Measurements from ENCODE around the gene MID1. TPM values are rescaled to one million over a fixed set of nuclear protein-coding genes. Genes with fewer than 3 reads are reported as not detected.

The MID1 gene
- total RNA-seq, 2 experiments from 2014 or later = 0.61 to 1.1 TPM

GRCh38 chrX:10513974-10514373 lies 106.4 kb downstream of the MID1 start:
- no peaks in the 10 kb centered on the region for H3K27me3 Mint-ChIP-seq
- DNase-seq = no peak
- no peak overlapping the region for H3K27ac Mint-ChIP-seq
- ChIA-PET CTCF (no interaction called here), POLR2A (no interaction called here)
- H3K9me3 Mint-ChIP-seq = no peaks in the 10 kb centered on the region
- intact Hi-C loops (cut with micrococcal nuclease) = no loop called here
- no peaks in the 10 kb centered on the region for H3K4me1 Mint-ChIP-seq (ENCODE audit: low read depth)
- H3K36me3 Mint-ChIP-seq (ENCODE audit: low read depth) = no peaks in the 10 kb centered on the region
- no peak overlapping the region for H3K4me3 Mint-ChIP-seq
- ATAC-seq = no peak
- TF ChIP-seq CTCF (IDR thresholded peaks at IDR 0.05) = no peak

DNA sequence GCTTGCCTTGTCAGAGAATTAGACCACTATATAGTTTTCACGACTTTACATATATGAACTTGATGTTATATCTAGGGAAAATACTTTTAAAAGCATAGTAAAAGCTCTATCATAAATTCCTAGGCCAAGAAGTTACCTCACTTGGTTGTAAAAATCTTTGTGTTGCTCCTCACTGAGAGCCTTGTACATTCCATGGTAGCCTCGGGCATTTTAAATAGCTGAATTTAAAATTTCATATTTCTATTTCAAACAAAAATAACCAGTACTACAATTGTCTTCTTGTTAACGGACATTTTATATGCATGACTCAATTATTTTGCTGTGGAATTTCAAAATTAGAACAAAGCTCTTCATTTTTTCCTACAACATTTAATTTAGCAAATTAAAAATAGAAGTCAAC lies 107.6 kb downstream of the MID1 start:
- ATAC-seq (no peak), DNase-seq (no peak)
- ChIA-PET POLR2A (no interaction called here), CTCF (no interaction called here)
- no peak for TF ChIP-seq CTCF (IDR thresholded peaks at IDR 0.05)
- H3K27me3 Mint-ChIP-seq = no peaks in the 10 kb centered on the region
- no peak overlapping the region for H3K4me3 Mint-ChIP-seq
- no peaks in the 10 kb centered on the region for H3K9me3 Mint-ChIP-seq
- H3K36me3 Mint-ChIP-seq (ENCODE audit: low read depth) = no peaks in the 10 kb centered on the region
- intact Hi-C loops (cut with micrococcal nuclease) = no loop called here
- no peaks in the 10 kb centered on the region for H3K4me1 Mint-ChIP-seq (ENCODE audit: low read depth)
- no peak overlapping the region for H3K27ac Mint-ChIP-seq

GRCh38 chrX:10512258-10512657 lies 108.1 kb downstream of the MID1 start:
- Mint-ChIP-seq H3K9me3 (no peaks in the 10 kb centered on the region), H3K4me1 (ENCODE audit: low read depth) (no peaks in the 10 kb centered on the region), H3K27me3 (no peaks in the 10 kb centered on the region), H3K4me3 (no peak overlapping the region), H3K27ac (no peak overlapping the region), H3K36me3 (ENCODE audit: low read depth) (no peaks in the 10 kb centered on the region)
- ATAC-seq (no peak), DNase-seq (no peak)
- intact Hi-C loops (cut with micrococcal nuclease) = no loop called here
- CTCF ChIA-PET = no interaction called here
- no peak for TF ChIP-seq CTCF (IDR thresholded peaks at IDR 0.05)
- POLR2A ChIA-PET = no interaction called here

DNA sequence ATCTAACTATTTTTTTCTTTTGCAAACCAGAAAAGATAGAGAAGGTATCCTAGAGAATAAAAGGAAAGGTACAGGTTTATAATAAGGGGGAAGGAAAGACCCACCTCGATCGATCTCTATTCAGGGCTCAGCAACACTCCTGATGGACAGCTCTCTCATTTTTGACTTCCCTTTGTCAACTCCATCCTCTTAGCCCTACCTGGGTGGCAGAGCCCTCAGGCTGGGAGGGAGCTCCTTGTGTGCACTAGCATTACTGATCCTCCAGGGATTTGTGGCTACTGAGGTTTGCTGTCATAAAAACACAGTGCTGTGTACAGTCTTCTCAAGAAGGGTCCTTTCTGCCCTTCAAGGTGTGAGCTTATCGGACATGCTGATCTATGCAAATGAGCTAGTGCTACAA lies 111.0 kb downstream of the MID1 start:
- intact Hi-C loops (cut with micrococcal nuclease) = no loop called here
- no peak for ATAC-seq
- Mint-ChIP-seq H3K27me3 (no peaks in the 10 kb centered on the region), H3K4me1 (ENCODE audit: low read depth) (no peaks in the 10 kb centered on the region), H3K9me3 (no peaks in the 10 kb centered on the region), H3K4me3 (no peak overlapping the region), H3K27ac (no peak overlapping the region), H3K36me3 (ENCODE audit: low read depth) (no peaks in the 10 kb centered on the region)
- POLR2A ChIA-PET = no interaction called here
- CTCF ChIA-PET = interaction anchor here (1.3 kb wide), 1 partner anchor 319 kb away, joined by 3 read pairs; no protein-coding TSS in a partner anchor
- TF ChIP-seq CTCF (IDR thresholded peaks at IDR 0.05) = no peak
- no peak for DNase-seq

- ATAC-seq = no peak
- intact Hi-C loops (cut with micrococcal nuclease) = no loop called here
- no peaks in the 10 kb centered on the region for H3K9me3 Mint-ChIP-seq
- no peaks in the 10 kb centered on the region for H3K4me1 Mint-ChIP-seq (ENCODE audit: low read depth)
- no peak for DNase-seq
- no peak overlapping the region for H3K27ac Mint-ChIP-seq
- ChIA-PET POLR2A (no interaction called here), CTCF (interaction anchor here (1.3 kb wide), 1 partner anchor 319 kb away, joined by 3 read pairs; no protein-coding TSS in a partner anchor)
- no peaks in the 10 kb centered on the region for H3K27me3 Mint-ChIP-seq
- no peak overlapping the region for H3K4me3 Mint-ChIP-seq
- H3K36me3 Mint-ChIP-seq (ENCODE audit: low read depth) = no peaks in the 10 kb centered on the region
- TF ChIP-seq CTCF (IDR thresholded peaks at IDR 0.05) = no peak
Observed at GRCh38 chrX:10508891-10509290, 111.5 kb downstream of the MID1 start.

Data from activated CD8-positive, alpha-beta T cell treated with anti-CD3 and anti-CD28 coated beads for 36 hours (primary cell).